Activated effector memory CD4-positive, alpha-beta T cell treated with Interleukin-2 at 50 U/mL for 16 hours (primary cell): ENCODE results near the gene TXNDC11.
A peak's percentile ranks its signal among the peaks of the same experiment; 100 is the strongest.
"Not testable (repeated sequence)": the region's sequence is repeated elsewhere in the genome, so short reads cannot be mapped to it uniquely, and the experiment has no call there.

Experiments used
- DNase-seq: peaks from one replicate; pipeline ENCODE4 v3.0.0-alpha.2; 2020

TXNDC11 gene, protein sequence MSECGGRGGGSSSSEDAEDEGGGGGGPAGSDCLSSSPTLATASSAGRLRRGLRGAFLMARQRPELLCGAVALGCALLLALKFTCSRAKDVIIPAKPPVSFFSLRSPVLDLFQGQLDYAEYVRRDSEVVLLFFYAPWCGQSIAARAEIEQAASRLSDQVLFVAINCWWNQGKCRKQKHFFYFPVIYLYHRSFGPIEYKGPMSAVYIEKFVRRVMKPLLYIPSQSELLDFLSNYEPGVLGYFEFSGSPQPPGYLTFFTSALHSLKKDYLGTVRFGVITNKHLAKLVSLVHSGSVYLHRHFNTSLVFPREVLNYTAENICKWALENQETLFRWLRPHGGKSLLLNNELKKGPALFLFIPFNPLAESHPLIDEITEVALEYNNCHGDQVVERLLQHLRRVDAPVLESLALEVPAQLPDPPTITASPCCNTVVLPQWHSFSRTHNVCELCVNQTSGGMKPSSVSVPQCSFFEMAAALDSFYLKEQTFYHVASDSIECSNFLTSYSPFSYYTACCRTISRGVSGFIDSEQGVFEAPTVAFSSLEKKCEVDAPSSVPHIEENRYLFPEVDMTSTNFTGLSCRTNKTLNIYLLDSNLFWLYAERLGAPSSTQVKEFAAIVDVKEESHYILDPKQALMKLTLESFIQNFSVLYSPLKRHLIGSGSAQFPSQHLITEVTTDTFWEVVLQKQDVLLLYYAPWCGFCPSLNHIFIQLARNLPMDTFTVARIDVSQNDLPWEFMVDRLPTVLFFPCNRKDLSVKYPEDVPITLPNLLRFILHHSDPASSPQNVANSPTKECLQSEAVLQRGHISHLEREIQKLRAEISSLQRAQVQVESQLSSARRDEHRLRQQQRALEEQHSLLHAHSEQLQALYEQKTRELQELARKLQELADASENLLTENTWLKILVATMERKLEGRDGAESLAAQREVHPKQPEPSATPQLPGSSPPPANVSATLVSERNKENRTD

DNA sequence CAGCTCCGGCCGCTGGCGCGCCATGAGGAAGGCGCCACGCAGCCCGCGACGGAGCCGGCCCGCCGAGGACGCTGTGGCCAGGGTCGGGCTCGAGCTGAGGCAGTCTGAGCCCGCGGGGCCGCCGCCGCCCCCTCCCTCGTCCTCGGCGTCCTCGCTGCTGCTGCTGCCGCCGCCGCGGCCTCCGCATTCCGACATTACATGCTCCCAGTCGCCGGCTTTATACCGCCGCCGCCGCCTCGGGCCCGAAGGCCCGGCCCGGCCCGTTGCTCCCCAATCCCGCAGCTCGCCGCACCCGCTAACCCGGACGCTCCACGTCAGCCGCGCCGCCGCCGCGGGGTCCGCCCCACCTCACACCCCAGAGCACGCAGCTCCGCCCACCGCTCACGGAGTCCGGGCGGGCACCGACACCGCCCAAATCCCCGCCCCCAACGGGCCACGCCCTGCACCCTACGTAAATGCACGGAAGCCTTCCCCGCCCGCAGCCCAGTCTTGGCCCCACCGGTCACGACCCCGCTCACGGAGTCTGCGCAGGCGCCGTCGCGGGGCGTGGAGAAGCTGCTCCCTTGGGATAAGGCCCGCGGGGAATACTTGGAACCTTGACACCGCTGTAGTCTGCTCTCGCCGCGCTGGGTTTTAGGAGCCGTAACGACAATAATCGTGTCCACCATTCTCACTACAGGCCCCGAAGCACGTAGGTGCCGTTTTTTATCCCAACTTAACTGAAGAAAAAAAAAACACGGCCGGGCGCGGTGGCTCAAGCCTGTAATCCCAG lies at the start of gene TXNDC11:
Gene TXNDC11, minus strand, starts transcription at position 322 of the 772 bp plus-strand sequence. Its CDS starts 127 bp downstream, at position 195.
- DNase-seq: peak; percentile 99

DNA sequence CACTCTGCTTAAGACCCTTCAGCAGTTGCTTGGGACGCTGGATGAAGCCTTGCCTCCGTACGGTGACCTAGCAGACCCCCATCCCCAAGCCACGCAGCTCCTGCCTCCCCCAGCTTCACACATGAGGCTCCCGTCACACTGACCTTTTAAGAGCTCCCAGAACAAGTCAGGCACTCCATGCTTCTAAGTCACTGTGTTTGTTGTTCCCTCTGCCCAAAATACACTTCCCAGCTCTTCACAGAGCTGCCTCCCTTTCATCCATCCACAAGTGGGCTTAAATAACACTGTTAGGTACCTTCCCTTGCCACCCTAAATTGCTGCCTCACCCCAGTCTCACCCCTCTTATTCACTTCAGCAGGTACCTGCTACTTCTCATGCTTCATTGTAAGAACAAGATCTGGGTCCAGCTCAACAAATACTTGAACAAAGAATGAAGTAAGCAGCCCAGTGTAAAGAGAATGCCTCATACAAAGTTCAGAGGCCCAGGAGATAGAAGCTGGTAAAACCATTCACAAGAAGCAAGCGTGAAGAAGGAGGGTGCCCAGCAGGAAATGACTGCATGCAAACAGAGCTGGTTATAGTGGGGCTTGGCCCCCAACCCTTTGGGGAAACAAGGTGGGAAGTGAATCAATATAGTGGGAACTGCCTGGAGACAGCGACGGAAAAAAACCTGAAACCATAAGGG lies 48.6 kb upstream of the TXNDC11 start:
- no peak for DNase-seq

DNA sequence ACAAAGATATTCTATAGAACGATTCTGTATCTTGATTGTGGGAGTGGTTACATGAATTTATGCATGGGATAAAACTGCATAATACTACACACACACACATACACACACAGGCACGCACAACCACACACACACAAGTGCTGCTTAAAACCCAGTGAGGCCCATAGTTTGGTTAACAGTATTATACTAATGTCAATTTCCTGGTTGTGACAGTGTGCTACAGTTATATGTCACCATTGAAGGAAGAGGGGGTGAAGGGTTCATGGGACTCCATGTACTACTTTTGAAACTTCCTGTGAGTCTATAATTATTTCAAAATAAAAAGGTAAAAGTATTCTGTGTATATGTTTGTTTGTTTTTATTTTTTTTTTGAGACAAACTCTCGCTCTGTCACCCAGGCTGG lies 46.3 kb upstream of the TXNDC11 start:
- DNase-seq: no peak

DNA sequence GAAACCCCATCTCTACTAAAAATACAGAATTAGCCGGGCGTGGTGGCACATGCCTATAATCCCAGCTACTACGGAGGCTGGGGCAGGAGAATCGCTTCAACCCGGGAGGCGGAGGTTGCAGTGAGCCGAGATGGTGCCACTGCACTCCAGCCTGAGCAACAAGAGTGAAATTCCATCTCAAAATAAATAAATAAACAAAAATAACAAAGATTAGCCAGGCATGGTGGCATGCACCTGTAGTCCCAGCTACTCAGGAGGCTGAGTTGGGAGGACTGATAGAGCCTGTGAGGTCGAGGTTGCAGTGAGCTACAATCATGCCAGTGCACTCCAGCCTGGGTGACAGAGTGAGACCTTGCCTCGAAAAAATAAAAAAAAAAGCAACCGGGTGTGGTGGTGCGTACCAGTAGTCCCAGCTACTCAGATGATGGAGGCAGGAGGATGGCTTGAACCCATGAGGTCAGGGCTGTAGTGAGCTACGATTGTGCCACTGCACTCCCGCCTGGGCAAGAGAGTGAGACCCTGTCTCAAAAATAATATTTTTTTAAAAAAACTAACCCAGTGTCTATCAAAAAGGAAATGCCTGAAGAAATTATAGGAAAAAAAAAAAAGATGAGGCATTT lies 42.4 kb upstream of the TXNDC11 start:
- not testable (repeated sequence) for DNase-seq

DNA sequence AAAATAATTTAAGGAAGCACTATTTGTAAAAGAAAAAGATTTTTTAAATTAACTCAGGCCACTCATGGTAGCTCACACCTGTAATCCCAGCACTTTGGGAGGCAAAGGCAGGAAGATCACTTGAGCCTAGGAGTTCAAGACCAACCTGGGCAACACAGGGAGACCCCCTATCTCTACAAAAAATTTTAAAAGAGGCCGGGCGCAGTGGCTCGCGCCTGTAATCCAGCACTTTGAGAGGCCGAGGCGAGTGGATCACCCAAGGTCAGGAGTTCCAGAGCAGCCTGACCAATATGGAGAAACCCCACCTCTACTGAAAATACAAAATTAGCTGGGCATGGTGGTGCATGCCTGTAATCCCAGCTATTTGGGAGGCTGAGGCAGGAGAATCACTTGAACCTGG lies 41.7 kb upstream of the TXNDC11 start:
- DNase-seq: not testable (repeated sequence)

DNA sequence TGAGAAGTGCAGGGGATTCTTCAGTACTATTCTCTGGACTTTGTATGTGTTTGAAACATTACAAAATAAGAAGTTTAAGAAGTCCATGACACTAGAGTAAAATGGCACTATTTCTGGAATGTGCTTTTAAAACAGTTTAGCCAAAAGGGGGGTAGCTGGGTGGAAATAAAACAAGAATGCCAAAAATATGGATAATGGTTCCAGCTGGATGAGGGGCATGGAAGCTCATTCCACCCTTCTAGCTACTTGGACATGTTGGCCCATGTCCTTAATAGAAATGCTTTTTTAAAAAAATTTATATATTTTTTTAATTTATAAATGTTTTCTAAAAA lies 41.3 kb upstream of the TXNDC11 start:
- no peak for DNase-seq

DNA sequence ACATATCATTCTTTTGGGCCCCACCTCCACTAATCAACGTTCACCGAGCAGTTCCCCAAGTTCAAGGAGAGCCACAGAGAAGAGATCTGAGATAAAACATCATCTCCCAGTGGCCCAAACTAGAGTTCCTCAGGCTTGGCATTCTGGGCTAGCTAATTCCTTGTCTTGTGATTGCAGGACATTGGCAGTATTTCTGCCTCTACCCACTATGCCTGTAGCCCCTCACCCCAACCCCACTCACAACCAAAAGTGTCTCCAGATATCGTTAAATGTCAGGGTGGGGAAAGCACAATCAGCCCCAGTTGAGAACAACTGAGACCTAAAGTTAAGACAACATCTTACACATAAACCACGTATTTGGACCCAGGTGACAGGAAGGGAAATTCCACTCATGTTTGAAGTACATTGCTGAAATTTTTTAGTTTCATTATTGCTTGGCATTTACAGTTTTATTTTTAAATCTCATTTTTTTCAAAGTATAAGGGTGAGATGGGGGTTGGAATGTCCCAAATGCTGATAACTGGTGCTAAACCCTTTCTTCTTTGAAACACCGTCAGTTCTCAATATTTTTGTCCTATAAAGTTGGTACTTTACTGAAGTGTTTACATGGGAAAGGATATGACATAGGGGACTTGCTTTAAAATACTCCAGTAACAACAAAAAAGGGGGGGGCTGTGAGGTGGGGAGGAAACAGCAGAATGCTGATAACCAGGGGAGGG lies 40.8 kb upstream of the TXNDC11 start:
- no peak for DNase-seq

DNA sequence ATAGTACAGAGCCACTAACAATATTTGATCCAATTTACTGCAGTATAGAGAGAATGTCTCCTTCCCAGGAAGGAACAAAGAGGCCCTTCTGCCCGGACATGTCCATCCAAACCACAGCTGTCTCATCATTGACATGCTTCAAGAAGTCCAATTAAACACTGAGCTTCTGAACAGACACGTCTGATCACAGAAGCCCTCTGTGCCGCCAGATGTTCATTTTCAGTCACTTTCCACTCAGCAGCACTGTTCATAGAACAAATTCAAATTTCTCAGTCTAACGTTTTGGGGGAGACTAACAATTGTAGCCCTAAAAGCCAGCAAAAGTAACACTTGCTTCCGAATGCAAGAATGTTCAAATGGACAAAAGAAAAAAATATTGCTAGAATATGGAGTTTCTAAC lies 39.1 kb upstream of the TXNDC11 start:
- DNase-seq: no peak

DNA sequence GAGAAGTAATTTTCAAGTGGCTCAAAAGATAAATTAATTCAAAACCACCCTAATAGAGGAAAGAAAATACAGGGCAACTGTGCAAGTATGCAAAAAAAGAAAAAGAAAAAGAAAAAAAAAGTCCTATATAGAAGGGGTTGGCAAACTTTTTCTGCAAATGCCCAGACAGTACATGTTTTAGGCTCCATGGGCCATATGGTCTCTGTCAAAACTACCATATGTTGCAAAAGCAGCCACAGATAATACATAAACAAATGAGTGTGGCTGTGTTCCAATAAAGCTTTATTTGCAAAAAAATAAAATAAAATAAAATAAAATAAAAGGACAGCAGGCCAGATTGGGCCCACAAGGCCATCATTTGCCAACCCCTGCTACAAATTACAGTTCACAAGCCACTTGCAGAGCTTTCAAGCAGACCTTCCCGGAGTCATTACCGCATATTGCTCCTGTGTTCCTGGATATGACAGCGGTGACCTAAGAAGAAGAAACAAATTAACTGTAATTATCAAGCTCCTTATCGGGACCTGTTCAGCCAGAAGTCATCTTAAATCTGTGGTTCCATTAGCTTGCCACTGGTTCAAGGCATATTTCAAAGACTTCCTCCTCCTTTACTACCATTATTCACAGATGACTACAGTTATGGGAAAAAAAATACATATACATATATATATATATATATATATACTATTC lies 38.5 kb upstream of the TXNDC11 start:
- DNase-seq: no peak

DNA sequence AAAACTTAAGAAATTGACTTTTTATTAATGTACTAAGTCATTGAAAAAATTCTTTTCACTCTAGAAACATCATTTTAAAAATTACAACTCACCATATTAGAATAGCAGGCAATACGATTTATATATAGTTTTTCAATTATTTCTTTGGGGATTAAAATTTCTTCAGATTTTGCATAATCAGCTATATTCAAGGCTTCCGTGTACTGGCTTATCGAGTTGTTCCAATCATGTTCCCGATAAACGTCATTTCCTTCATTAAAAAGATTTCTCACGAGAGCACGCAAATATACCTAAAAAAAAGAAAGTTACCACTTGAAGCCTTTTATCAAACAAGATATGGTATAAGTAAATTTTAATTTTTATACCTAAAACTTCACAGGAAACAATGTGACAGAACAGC lies 36.4 kb upstream of the TXNDC11 start:
- no peak for DNase-seq

DNA sequence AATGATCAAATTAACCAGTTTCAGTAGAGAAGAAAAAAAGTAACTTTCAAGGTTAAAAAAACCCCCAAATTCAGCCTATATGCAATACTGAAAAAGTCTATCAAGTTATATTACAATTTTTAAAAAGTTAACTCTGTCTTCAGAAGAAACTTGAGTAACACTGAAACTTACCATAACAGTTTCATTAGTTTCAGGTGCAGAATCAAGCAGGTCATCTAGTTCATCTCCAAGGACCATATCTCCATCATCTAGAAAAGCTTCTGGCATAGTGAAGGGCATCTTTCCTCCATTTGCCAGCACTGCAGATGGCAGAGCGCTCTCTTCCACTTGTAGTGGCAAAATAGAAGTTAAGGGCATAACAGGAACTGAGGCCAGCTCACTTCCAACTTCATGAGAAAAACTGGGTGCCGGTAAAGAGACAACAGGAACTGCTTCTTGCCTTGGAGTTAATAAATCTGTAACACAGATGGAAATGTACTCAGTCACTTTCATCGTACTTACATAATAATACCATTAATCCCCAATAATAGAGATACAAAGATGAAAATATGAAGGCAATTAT lies 31.5 kb upstream of the TXNDC11 start:
- no peak for DNase-seq

DNA sequence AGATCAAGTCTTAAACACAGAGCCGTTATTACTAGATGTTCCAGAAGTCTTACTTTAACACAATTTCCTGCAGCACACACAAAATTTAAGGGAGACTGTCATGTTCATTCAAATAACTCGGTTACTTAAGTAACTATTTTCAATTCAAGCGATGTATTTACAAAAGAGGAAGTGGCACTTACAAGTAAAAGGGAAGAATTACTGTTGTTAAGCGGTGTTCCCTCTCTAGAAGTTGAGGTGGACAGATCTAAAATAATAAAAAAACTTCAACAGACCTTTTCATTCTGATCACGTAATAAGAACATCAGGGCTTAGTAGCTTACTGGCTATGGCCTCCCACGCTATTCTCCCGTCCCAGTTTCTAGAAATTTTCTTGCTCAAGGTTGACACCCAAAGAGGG lies 26.2 kb upstream of the TXNDC11 start:
- no peak for DNase-seq

DNA sequence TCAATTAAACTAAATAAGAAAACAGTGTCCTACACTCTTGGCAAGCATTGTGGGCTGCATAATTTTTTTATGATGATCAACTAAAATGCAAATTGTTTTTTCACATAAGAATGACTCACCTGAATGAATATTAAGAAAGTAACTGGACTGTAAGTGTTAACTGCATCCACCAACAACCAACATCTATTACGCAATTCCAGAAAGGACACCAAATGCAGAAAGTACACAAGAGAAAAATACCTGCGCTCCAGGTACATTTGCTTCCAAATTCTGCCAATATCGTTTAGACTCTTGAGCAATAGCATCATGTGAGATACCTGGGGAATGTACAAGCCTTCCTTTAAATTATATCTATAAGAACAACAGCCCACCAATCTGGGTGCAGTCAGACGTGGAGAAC lies 19.8 kb upstream of the TXNDC11 start:
- no peak for DNase-seq

DNA sequence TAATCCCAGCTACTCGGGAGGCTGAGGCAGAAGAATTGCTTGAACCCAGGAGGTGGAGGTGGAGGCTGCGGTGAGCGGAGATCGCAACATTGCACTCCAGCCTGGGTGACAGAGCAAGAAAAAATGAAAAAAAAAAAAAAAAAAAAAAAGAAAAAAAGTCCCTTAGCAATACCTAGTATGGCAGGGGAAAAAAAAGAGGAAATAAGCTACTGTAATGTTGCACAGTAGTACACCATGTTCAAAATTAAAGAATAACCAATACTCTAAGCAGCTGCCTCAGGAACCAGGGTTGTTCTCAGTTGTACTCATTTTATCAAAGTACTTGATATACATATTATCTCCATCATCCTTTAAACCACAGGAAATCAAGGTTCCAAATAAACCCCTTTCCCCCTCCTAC lies 17.3 kb upstream of the TXNDC11 start:
- DNase-seq: no peak

DNA sequence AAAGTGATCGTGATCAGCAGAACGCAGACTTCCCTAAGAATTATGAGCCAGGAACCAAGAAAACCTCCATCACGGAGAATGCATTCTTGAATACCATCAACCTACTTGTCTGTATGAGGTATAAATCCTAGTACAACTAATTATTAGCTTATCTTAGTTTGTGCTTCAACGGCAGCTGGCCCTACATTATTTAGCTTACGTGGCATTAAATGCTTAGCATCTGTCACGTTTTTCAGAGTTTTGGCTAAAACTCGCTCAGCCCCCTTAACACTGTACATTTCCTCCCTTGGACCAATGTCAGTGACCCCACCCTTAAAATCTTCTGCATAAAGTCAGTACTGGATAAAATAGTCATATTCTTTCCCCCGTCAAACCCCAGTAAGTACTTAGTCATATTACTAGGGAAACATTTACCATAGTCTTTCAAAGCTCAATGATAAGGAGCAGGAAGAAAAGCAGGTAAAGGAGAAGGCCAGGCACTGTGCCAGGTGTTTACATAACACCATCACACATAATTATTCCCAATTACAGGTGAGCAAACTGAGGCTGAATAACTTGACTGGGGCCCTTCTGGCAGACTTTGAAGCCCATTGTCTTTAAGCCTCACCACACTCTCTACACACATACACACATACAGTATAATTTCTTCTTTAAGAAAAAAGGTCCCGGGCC lies 16.6 kb upstream of the TXNDC11 start:
- DNase-seq: no peak

DNA sequence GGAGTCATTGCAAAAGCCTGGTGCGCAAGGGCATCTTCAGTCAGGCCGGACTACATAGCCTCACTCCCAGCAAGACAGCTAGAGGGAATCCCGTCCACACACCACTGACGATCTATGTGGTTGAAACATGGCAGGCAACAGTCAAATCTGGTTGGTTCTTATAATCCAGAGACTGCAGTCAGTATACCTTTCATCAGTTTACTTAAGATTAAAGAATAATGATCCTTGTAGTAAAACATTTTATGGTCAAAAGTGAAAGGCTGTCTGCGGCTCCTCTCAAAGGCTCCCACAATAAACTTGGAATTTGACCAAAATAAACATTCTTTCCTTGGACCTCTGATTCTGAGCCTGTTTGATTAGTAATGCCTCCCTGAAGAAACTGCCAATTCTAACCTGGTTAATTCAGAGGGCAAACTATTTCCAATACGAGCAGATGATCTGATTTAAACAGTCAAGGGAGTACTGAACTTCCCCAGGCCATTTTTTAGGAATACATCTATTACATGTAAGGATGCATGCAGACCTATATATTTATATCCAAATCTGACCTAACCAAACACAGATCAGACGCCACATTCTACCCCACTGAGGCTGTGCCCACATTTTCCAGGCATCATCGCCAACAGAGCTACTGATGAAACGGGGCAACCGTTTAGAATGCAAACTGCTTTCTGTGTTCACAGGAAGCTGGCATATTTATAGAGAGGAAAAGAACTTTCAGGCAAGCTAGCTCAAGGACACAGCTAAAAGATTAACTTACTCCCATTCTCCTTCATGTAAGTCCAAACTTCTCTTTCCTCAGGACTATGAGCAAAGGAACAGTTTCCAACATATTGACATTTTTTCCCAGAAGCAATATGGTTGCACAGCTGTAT lies 15.3 kb upstream of the TXNDC11 start:
- DNase-seq: no peak

DNA sequence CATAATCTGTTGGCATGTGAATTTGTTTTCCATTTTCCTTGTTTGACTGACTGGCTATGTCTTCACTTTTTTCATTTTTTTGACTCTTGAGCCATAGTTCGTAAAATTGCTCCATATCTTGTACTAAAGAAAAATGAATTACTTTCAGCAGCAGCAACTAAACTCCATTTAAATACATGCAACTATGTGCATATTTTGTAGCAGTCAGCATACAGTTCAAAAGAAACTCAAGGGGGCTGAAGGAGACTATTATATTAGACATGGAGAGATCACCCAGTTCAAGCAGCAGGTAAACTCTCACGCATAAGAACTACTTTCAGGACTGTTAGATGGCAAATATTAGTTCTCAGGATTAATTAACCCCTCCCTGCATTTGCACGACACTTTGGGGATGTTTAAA lies 13.6 kb upstream of the TXNDC11 start:
- DNase-seq: no peak

DNA sequence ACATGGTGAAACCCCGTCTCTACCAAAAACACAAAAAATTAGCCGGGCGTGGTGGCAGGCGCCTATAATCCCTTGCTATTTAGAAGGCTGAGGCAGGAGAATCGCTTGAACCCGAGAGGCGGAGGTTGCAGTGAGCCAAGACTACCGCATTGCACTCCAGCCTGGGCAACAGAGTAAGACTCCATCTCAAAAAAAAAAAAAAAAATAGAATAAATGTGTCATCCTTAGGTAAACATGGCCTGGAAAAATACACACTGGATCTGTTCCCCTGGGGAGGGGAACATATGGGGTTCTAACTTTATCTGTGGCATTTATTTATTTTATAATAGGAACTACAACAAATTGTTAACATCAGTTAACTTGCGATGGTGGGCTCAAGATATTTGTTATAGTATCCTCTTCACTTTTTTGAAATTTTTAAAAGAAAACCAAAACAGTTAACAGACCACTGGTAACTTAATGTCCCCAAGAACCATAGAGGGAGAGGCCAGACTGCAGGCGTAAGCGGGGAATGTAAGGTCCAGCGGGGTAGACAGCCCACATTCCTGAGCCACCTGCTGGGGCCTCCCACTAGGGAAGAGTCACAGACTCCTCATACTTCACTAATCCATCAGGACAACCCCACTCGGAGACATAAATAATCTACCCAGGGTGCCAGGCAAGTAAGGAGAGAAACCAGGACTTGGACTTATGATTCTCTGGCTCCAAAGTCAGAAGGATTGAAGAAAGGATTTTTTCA lies 12.5 kb upstream of the TXNDC11 start:
- DNase-seq: no peak
